HG03039 (cell line): ENCODE data around the gene ANXA3.
"Not testable (repeated sequence)": the region's sequence is repeated elsewhere in the genome, so short reads cannot be mapped to it uniquely, and the experiment has no call there.

Source experiments
- ATAC-seq: cut with Tn5 transposase; IDR thresholded peaks from one replicate; pipeline ENCODE4 v1.9.1; 2021; ENCODE audit warnings: mild to moderate bottlenecking, moderate library complexity; ENCODE audit not compliant: unreplicated experiment

Gene ANXA3

GRCh38 chr4:78551420-78552351 is at the start of gene ANXA3:
Gene ANXA3 (plus strand): TSS chr4:78551770. CDS start chr4:78554474, 2,704 bp downstream.
- ATAC-seq = no peak

- not testable (repeated sequence) for ATAC-seq
These were observed 45.3 kb upstream of the ANXA3 start for GRCh38 chr4:78506260-78506659.

GRCh38 chr4:78509043-78509442 is 42.5 kb upstream of the ANXA3 start:
- ATAC-seq = no peak

GRCh38 chr4:78510108-78510507 is 41.5 kb upstream of the ANXA3 start:
- ATAC-seq = no peak

GRCh38 chr4:78510681-78511080 is 40.9 kb upstream of the ANXA3 start:
- ATAC-seq = no peak

GRCh38 chr4:78512357-78512920 is 39.1 kb upstream of the ANXA3 start:
- ATAC-seq = no peak

GRCh38 chr4:78513411-78513975 is 38.1 kb upstream of the ANXA3 start:
- no peak for ATAC-seq

- no peak for ATAC-seq
These were observed 34.4 kb upstream of the ANXA3 start for GRCh38 chr4:78517050-78517652.

- ATAC-seq = no peak
These were observed 33.0 kb upstream of the ANXA3 start for GRCh38 chr4:78518561-78518960.

- ATAC-seq = no peak
These were observed 31.6 kb upstream of the ANXA3 start for GRCh38 chr4:78519962-78520361.

- ATAC-seq = no peak
These were observed 30.8 kb upstream of the ANXA3 start for GRCh38 chr4:78520808-78521226.

- ATAC-seq = no peak
These were observed 27.6 kb upstream of the ANXA3 start for GRCh38 chr4:78524009-78524408.

GRCh38 chr4:78525559-78525958 is 26.0 kb upstream of the ANXA3 start:
- no peak for ATAC-seq

GRCh38 chr4:78527103-78527502 is 24.5 kb upstream of the ANXA3 start:
- ATAC-seq = no peak

GRCh38 chr4:78527555-78527954 is 24.0 kb upstream of the ANXA3 start:
- ATAC-seq = no peak

GRCh38 chr4:78528327-78528726 is 23.2 kb upstream of the ANXA3 start:
- no peak for ATAC-seq

GRCh38 chr4:78529569-78530209 is 21.9 kb upstream of the ANXA3 start:
- no peak for ATAC-seq

GRCh38 chr4:78532046-78532445 is 19.5 kb upstream of the ANXA3 start:
- no peak for ATAC-seq

GRCh38 chr4:78533854-78534253 is 17.7 kb upstream of the ANXA3 start:
- ATAC-seq = no peak

GRCh38 chr4:78534286-78534955 is 17.1 kb upstream of the ANXA3 start:
- no peak for ATAC-seq
